IPS-15b (cell line): ENCODE data around the gene GSTT4.
A peak's percentile ranks its signal among the peaks of the same experiment; 100 is the strongest.
"Not testable (repeated sequence)": the region's sequence is repeated elsewhere in the genome, so short reads cannot be mapped to it uniquely, and the experiment has no call there.

Source experiments
- H3K27me3 ChIP-seq: one replicate; pipeline ENCODE4 v1.6.1; 2013; ENCODE audit warnings: low read length; ENCODE audit not compliant: control insufficient read depth, insufficient read depth
- H3K36me3 ChIP-seq: one replicate; pipeline ENCODE4 v1.6.1; 2013; ENCODE audit warnings: low read length; ENCODE audit not compliant: control insufficient read depth, insufficient read depth
- H3K4me1 ChIP-seq: one replicate; pipeline ENCODE4 v1.6.1; 2013; ENCODE audit warnings: mild to moderate bottlenecking, low read length; ENCODE audit not compliant: control insufficient read depth, insufficient read depth
- H3K4me3 ChIP-seq: one replicate; pipeline ENCODE4 v1.5.1; 2013; ENCODE audit warnings: low read depth, low read length
- H3K9ac ChIP-seq: one replicate; pipeline ENCODE4 v1.6.1; 2013; ENCODE audit warnings: low read depth, mild to moderate bottlenecking, low read length
- H3K9me3 ChIP-seq: one replicate; pipeline ENCODE4 v1.6.1; 2013; ENCODE audit warnings: mild to moderate bottlenecking, low read length; ENCODE audit not compliant: control insufficient read depth, insufficient read depth

The GSTT4 gene

DNA sequence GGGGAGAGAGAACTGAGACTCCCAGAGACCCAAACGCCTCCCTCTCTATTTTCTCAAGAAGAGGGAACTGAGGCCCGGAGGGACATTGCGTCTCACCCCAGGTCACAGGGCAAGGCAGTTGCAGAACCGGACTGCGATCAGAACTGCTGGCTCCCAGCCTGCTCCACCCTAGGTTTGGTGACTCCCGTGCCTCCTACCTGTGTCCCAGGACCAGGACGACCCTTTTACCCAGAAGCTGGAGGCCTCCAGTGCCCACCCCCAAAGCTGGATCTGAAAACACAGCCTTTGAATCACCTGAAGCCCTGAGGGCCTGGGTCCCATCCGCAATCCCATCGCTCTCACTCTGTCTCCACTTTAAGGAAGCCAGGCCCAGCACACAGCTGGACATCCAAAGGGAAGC, 1.4 kb downstream of the GSTT4 start:
- Histone ChIP-seq H3K9me3 (no peaks in the 10 kb centered on the region), H3K9ac (no peak overlapping the region), H3K4me3 (no peak overlapping the region), H3K36me3 (no peaks in the 10 kb centered on the region), H3K4me1 (peaks cover 2% of the 10 kb centered on the region), H3K27me3 (peaks cover 4% of the 10 kb centered on the region)

DNA sequence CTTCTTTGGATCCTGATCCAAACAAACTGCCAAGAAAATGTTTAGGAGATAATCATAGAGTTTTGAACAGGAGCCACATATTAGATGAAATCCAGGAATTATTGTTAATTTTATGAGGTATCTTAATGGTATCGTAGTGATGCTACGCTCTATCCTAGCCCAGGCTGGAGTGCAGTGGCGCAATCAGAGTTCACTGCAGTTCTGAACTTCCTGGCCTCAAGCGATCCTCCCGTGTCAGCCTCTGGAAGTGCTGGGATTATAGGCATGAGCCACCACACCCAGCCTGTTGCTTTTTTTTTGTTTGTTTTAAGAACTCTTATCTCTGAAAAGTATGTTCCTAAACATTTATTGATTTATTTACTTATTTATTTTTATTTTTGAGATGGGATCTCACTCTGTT, 2.4 kb downstream of the GSTT4 start:
- peaks cover 2% of the 10 kb centered on the region for H3K4me1 ChIP-seq
- no peaks in the 10 kb centered on the region for H3K36me3 ChIP-seq
- H3K27me3 ChIP-seq: peaks cover 4% of the 10 kb centered on the region
- H3K4me3 ChIP-seq: no peak overlapping the region
- H3K9ac ChIP-seq: no peak overlapping the region
- H3K9me3 ChIP-seq: no peaks in the 10 kb centered on the region

DNA sequence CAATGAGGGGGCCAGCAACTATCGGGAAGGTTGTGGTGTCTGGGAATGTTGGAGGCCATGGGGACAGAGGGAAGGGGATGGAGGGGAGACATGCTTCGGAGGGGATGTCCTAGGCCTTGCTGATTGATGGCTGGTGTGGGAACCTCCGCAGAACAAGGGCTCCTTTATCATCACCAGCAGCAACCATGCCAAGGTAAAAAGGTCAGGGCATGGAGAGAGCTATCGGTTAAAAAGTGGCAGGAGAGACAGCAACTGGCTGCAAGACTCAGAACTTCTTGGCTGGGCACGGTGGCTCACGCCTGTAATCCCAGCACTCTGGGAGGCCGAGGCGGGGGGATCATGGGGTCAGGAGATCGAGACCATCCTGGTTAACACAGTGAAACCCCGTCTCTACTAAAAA, 3.0 kb downstream of the GSTT4 start:
- Histone ChIP-seq H3K4me1 (peaks cover 2% of the 10 kb centered on the region), H3K9ac (no peak overlapping the region), H3K4me3 (no peak overlapping the region), H3K9me3 (no peaks in the 10 kb centered on the region), H3K36me3 (no peaks in the 10 kb centered on the region), H3K27me3 (peaks cover 4% of the 10 kb centered on the region)

DNA sequence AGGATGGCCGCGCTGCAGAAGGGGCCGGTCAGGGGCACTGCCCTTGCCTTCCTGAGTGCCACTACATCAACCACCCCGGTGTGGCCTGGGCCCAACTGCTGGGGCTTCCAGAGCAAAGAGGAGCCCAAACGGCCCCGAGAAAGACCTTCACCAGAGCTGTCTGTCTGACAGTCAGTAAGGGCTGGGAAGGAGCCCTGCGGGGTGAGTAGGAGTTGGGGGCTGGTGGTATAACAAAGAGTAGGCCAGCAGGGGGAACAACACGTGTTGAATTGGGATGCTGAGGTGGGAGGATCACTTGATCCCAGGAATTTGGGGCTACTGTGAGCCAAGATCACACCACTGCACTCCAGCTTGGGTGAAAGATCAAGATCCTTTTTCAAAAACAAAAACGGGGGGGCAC, 3.9 kb downstream of the GSTT4 start:
- Histone ChIP-seq H3K9ac (no peak overlapping the region), H3K4me1 (peaks cover 2% of the 10 kb centered on the region), H3K4me3 (no peak overlapping the region), H3K36me3 (no peaks in the 10 kb centered on the region), H3K9me3 (no peaks in the 10 kb centered on the region), H3K27me3 (peaks cover 4% of the 10 kb centered on the region)

DNA sequence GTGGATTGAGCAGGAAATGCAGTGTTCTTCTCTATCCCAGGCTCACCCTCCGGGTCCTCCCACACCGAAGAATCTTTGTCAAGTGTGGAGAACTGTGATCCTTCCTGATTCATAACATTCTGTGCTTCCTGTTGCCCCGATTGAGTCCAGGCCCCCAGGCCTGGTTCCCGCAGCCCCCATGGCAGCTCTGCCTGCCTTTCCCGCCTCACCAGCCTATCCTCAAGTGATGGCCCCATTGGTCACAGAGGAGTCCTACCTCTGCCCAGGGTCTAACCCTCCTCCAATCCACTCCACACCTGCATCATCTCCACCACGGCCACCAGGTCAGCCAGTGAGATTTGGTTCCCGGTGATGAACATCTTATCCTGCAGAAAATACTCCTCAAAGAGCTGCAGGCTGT, 5.5 kb downstream of the GSTT4 start:
- not testable (repeated sequence) for H3K4me3 ChIP-seq, H3K9me3 ChIP-seq, H3K9ac ChIP-seq, H3K4me1 ChIP-seq, H3K36me3 ChIP-seq, H3K27me3 ChIP-seq

DNA sequence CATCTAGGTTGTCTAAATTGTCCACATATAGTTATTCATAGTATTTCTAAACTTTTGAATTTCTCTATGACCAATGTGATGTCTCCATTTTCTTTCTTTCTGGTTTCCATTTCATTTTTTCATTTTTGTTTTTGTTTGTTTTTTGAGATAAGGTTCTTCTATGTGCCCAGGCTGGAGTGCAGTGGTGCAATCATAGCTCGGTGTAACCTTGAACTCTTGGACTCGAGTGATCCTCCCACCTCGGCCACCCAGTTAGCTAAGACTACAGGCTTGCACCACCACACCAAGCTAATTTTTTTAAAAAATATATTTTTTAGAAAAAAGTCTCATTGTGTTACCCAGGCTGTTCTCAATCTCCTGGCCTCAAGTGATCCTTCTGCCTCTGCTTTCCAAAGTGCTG, 8.2 kb downstream of the GSTT4 start:
- Histone ChIP-seq H3K4me3 (no peak overlapping the region), H3K9me3 (no peaks in the 10 kb centered on the region), H3K36me3 (no peaks in the 10 kb centered on the region), H3K9ac (no peak overlapping the region), H3K27me3 (peaks cover 4% of the 10 kb centered on the region), H3K4me1 (no peaks in the 10 kb centered on the region)

DNA sequence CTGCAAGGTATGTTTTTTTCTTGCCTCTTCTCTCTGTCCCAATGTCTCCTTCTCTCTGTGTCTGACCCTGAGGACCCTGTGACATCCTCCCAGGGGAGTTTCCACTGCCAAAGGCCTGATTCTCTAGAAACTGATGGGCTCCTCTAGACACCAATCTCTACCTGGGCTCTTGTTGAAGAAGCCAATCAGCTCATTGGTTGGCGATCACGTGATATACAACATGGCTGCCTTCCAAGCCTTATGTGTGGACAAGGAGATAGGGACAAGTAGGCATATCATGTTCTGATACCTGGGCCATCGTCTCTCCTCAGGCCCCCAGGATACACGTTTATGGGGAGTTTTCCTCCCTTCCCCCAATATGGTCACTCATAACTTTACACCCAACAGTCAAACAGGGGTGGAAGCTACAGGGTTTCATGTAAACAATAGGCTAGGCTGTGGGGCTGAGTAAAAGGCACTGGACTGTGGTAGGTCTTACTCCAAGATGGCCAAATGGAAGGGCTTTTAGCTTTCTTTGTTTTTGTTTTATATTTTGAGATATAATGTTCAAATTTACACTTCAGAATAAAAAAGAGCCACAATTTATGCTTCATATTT, 11.6 kb downstream of the GSTT4 start:
- H3K9me3 ChIP-seq, H3K36me3 ChIP-seq, H3K4me3 ChIP-seq, H3K9ac ChIP-seq, H3K4me1 ChIP-seq, H3K27me3 ChIP-seq: not testable (repeated sequence)

DNA sequence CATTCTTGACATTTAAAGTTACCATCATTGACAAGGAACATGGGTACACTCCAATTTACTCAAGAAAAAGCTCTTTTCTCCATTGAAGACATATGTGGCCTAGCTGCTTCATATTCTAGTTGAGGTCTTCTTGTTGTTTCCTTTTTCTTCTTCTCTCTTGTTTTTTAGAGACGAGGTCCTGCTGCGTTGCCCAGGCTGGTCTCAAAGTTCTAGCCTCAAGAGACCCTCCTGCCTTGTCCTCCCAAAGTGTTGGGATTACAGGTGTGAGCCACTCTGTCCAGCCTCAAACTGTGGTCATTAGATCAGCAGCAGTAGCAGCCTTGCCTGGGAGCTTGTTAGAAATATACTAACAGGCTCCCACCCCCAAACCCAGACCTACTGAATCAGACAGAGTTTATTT, 12.2 kb downstream of the GSTT4 start:
- not testable (repeated sequence) for H3K36me3 ChIP-seq, H3K27me3 ChIP-seq, H3K4me3 ChIP-seq, H3K9me3 ChIP-seq, H3K9ac ChIP-seq, H3K4me1 ChIP-seq

DNA sequence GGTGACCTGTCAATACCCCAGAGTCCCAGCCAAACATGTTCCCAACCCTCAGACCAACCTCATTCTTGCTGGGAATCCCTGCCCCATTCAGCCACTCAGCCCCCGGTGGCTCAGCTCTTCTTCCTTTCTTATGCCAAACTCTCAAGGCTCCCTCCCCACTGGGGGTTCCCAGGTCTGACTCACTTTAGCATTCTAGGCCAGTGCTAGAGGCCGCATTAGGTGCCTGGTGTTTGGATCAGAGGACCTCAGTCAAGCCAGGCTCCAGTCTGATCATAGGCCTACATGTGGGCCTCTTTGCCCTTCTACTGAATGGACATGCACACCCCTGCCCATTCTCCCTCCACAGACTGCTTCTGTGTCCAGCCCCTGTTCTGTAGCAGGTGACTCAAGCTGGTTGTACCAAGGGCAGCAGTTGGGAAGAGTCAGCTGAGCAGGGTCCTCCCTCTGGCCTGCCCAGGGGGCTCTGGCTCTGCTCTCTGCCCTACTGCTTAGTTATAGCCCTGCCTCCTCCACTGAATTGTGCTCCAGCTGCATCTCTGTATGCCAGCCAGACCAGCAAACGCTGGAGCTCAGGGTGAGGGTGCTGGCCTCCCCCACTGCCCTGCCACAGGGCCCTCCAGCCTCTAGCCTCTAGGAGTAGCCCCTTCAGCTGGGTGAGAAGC, 15.5 kb downstream of the GSTT4 start:
- H3K36me3 ChIP-seq, H3K27me3 ChIP-seq, H3K9ac ChIP-seq, H3K4me3 ChIP-seq, H3K4me1 ChIP-seq, H3K9me3 ChIP-seq: not testable (repeated sequence)

DNA sequence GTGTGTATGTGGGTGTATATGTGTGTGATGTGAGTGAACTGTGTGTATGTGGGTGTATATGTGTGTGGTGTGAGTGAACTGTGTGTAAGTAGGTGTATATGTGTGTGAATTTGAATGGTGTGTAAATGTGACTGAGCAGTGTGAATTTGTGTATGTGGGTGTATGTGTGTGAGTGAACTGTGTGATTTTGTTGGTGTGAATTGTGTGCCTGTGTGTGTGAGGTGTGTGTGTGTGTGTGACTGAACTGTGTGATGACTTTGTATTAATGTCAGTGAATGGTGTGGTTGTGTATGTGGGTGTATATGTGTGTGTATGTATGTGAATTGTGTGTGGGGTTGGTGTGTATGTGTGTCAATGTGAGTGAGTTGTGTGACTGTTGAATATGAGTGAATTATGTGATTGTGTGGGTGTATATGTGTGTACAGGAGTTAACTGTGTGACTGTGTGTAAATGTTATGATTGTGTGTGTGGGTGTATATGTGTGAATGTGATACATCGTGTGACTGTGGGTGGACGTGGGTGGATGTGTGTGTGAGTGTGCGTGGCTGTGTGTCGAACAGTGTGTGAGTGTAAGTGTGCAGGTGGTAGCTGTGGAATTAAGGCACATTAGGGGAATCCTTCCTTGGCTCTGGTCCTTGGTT, 18.6 kb downstream of the GSTT4 start:
- peak overlapping the region; percentile 26 for H3K4me3 ChIP-seq
- H3K27me3 ChIP-seq, H3K9me3 ChIP-seq, H3K36me3 ChIP-seq, H3K9ac ChIP-seq, H3K4me1 ChIP-seq: not testable (repeated sequence)

DNA sequence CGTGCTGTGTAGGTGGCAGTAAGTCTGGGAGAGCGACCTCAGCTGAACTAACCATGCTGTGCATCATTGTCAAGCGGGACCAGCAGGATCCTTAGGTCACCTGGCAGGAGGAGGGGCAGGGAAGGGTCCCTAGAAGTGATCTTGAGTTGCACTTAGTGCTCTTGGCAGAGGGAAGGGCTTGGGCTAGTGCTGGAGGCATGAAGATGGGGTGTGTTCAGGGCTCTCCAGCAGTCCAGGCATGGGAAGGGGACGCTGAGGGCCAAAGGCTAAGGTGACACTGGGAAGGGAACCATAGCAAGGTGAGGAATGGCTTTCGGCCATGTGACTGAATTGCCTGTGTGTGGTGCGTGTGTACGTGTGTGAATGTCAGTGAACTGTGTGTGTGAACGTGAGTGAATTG, 19.2 kb downstream of the GSTT4 start:
- H3K36me3 ChIP-seq, H3K9me3 ChIP-seq, H3K27me3 ChIP-seq, H3K9ac ChIP-seq, H3K4me1 ChIP-seq: not testable (repeated sequence)
- H3K4me3 ChIP-seq: peak overlapping the region; percentile 26

DNA sequence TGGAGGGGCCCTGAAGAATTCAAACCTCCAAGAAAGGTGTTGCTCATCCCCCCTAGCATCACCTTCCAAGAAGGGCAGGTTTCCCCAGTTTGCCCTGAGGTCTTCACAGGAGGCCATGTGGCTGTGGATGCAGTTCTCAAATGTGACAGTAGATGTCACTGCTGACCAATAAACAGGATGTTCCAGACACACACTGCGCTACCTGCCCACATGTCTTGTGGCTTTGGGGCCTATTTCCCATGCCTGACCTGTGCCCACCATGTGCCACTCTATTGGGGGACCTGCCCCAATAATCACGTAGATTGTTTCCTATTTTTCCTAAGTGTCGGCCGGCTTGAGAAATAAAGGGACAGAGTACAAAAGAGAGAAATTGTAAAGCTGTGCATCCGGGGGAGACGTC, 20.8 kb downstream of the GSTT4 start:
- Histone ChIP-seq H3K4me3 (no peak overlapping the region), H3K9ac (no peak overlapping the region), H3K4me1 (peaks cover 5% of the 10 kb centered on the region), H3K27me3 (no peaks in the 10 kb centered on the region), H3K36me3 (no peaks in the 10 kb centered on the region), H3K9me3 (no peaks in the 10 kb centered on the region)
